Heart left ventricle (tissue), 13 donors: ENCODE measurements around the gene PHLPP1.

Experiments used
- CTCF ChIP-seq, 12 donors: fragments of 200-600 bp; sonication (generic) in 4 of 12; IDR thresholded peaks; one replicate each; pipeline versions ENCODE4 v1.5.0 to v1.8.0; 2018 to 2022; ENCODE audit warnings: antibody characterized with exemption in 12 of 12, mild to moderate bottlenecking in 5 of 12
- POLR2A ChIP-seq, 2 donors: fragments of 450-650 bp; IDR thresholded peaks; one replicate each; pipeline ENCODE4 v1.6.1; 2017; ENCODE audit warnings: antibody characterized with exemption in 2 of 2, mild to moderate bottlenecking in 2 of 2, moderate library complexity in 2 of 2
- donor health status: ischemic (EF 13 %, LVEDD 7.1; RV severe dilation, severe dysfunction).
- donor health status: DM: no; HTN: yes; CAD: no.
- donor health status: DM: no; HTN: no; CAD: no.
- donor health status: ischemic (EF 25% LVEDD 6.9; RV normal size, moderate dysfunction).
- donor health status: ischemic (EF 25% LVEDD 5.7; RV mildly dilated, moderate dysfunction).
- donor health status: ischemic (EF 35%, LVEDD 5.7; RV mildly dilated, moderate dysfunction).
- donor health status: nonischemic (EF 11% LVEDD 7.7; RV severe dilation, severe dysfunction).
- donor health status: DM: yes; HTN: yes; CAD: no.
- donor health status: PGD.
- donor health status: ischemic (EF 29% LVEDD 5.4; RV normal size, mild dysfunction).
- donor health status: nonischemic (EF 23%, LVEDD 6.1; RV moderate dilation, normal function).

- no peak for TF ChIP-seq CTCF (IDR thresholded peaks at IDR 0.05)
- TF ChIP-seq POLR2A (IDR thresholded peaks at IDR 0.05): no peak
These were observed 209.8 kb downstream of the PHLPP1 start for GRCh38 chr18:62925031-62925688.
